ENCODE measurements around the gene IER5L.

The IER5L gene

DNA sequence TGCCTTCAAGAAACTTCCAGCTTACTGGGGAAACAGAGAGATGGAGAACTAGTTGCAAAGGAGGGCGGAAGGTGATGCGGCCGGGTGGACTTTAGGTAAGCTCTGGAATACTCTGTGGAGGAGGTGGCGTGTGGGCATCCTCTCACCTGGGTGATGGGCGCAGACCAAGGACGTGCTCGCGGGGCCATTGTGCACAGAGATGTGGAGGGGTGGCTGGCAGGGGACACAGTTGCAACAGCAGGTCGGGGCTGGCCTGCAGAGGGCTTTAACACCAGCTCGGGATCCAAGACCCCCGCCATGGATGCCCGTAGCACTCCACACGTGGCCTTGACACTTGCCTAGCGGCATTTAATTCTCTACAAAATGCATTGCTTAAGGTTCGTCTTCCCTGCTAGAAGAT lies 26.6 kb downstream of the IER5L start:
- Histone ChIP-seq H3K4me2 (ENCODE audit: low read depth, low read length, poor library complexity, severe bottlenecking) (no peak overlapping the region), H3K4me3 (ENCODE audit: insufficient read depth, low read length, poor library complexity, severe bottlenecking) (no peak overlapping the region), H3F3A (ENCODE audit: insufficient read depth) (no peaks in the 10 kb centered on the region), H3K79me2 (ENCODE audit: insufficient read depth, low read length) (no peaks in the 10 kb centered on the region), H3K9ac (ENCODE audit: low read length) (no peak overlapping the region), H4K20me1 (ENCODE audit: low read depth, low read length) (no peaks in the 10 kb centered on the region), H2AFZ (ENCODE audit: low read depth, low read length, severe bottlenecking) (no peak overlapping the region), H3K27ac (ENCODE audit: low read depth, low read length) (no peak overlapping the region), H3K27me3 (ENCODE audit: low read length) (no peaks in the 10 kb centered on the region), H3K36me3 (ENCODE audit: low read length) (no peaks in the 10 kb centered on the region), H3K9me2 (replicated peaks; ENCODE audit: insufficient read depth, low read length) (no peaks in the 10 kb centered on the region), H3K9me3 (ENCODE audit: insufficient read depth, low read length) (no peaks in the 10 kb centered on the region)
- TF ChIP-seq, protein P1, sequence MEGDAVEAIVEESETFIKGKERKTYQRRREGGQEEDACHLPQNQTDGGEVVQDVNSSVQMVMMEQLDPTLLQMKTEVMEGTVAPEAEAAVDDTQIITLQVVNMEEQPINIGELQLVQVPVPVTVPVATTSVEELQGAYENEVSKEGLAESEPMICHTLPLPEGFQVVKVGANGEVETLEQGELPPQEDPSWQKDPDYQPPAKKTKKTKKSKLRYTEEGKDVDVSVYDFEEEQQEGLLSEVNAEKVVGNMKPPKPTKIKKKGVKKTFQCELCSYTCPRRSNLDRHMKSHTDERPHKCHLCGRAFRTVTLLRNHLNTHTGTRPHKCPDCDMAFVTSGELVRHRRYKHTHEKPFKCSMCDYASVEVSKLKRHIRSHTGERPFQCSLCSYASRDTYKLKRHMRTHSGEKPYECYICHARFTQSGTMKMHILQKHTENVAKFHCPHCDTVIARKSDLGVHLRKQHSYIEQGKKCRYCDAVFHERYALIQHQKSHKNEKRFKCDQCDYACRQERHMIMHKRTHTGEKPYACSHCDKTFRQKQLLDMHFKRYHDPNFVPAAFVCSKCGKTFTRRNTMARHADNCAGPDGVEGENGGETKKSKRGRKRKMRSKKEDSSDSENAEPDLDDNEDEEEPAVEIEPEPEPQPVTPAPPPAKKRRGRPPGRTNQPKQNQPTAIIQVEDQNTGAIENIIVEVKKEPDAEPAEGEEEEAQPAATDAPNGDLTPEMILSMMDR (IDR thresholded peaks at IDR 0.05; ENCODE audit: insufficient read depth, low read length, poor library complexity, severe bottlenecking), result no peak
- TF ChIP-seq EZH2phosphoT487 (conservative IDR thresholded peaks at IDR 0.05; ENCODE audit: low read length), result no peak

DNA sequence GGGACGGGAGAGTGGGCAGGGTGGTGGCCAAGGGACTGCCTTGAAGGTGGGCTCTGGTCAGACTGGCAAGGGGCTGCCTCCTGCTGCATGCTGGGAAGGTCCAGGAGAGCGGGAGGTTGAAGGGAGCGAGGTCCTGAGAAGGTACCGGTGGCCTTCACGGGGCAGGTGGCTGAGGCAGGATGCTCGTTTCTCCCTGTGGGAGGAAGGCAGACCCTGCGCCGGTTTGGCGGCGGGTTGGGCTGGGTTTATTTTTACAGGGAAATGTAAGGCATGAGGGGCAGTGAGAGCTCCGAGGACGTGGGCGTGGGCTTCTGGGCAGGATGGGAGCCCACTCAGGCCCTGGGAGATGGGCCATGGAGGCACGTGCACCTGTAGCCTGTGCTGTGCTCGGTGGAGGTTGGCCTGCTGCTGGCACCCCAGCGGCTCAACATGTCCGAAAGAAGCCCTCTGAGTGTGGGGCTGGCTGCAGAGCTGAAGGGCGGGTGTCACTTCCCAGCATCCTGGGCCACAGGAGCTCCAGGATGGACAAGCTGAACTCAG lies 27.3 kb downstream of the IER5L start:
- TF ChIP-seq, protein P1 (IDR thresholded peaks at IDR 0.05; ENCODE audit: insufficient read depth, low read length, poor library complexity, severe bottlenecking), result no peak
- no peak for TF ChIP-seq EZH2phosphoT487 (conservative IDR thresholded peaks at IDR 0.05; ENCODE audit: low read length)
- Histone ChIP-seq H3F3A (ENCODE audit: insufficient read depth) (no peaks in the 10 kb centered on the region), H3K9ac (ENCODE audit: low read length) (no peak overlapping the region), H3K27me3 (ENCODE audit: low read length) (no peaks in the 10 kb centered on the region), H3K79me2 (ENCODE audit: insufficient read depth, low read length) (no peaks in the 10 kb centered on the region), H3K9me2 (replicated peaks; ENCODE audit: insufficient read depth, low read length) (no peaks in the 10 kb centered on the region), H3K9me3 (ENCODE audit: insufficient read depth, low read length) (no peaks in the 10 kb centered on the region), H2AFZ (ENCODE audit: low read depth, low read length, severe bottlenecking) (no peak overlapping the region), H3K27ac (ENCODE audit: low read depth, low read length) (no peak overlapping the region), H3K4me3 (ENCODE audit: insufficient read depth, low read length, poor library complexity, severe bottlenecking) (no peak overlapping the region), H3K36me3 (ENCODE audit: low read length) (no peaks in the 10 kb centered on the region), H4K20me1 (ENCODE audit: low read depth, low read length) (no peaks in the 10 kb centered on the region), H3K4me2 (ENCODE audit: low read depth, low read length, poor library complexity, severe bottlenecking) (no peak overlapping the region)

DNA sequence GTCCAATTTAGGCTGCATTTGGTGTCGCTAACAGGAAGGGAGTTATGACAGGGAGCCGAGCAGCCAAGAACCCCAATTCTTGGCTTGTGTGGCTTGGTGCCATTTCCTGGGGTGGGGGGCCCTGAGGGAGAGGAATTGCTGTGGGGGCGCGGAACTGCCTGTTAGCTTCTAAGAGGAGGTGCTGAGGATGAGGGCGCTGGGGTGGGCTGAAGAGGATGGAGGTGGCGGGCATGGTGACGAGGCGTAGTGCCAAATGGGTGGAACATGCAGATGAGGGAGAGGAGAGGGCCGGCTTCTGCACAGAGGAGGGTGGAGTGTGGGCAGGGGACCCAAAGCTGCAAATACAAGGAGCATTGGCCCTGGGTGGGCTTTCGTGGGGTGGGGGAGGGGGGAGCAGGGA lies 27.9 kb downstream of the IER5L start:
- H3K27ac ChIP-seq (ENCODE audit: low read depth, low read length), result no peak overlapping the region
- H3F3A ChIP-seq (ENCODE audit: insufficient read depth), result no peaks in the 10 kb centered on the region
- no peaks in the 10 kb centered on the region for H4K20me1 ChIP-seq (ENCODE audit: low read depth, low read length)
- TF ChIP-seq EZH2phosphoT487 (conservative IDR thresholded peaks at IDR 0.05; ENCODE audit: low read length), result no peak
- TF ChIP-seq, protein P1 (IDR thresholded peaks at IDR 0.05; ENCODE audit: insufficient read depth, low read length, poor library complexity, severe bottlenecking), result no peak
- no peak overlapping the region for H2AFZ ChIP-seq (ENCODE audit: low read depth, low read length, severe bottlenecking)
- no peak overlapping the region for H3K4me3 ChIP-seq (ENCODE audit: insufficient read depth, low read length, poor library complexity, severe bottlenecking)
- no peaks in the 10 kb centered on the region for H3K9me3 ChIP-seq (ENCODE audit: insufficient read depth, low read length)
- no peaks in the 10 kb centered on the region for H3K79me2 ChIP-seq (ENCODE audit: insufficient read depth, low read length)
- H3K9me2 ChIP-seq (replicated peaks; ENCODE audit: insufficient read depth, low read length), result no peaks in the 10 kb centered on the region
- no peak overlapping the region for H3K4me2 ChIP-seq (ENCODE audit: low read depth, low read length, poor library complexity, severe bottlenecking)
- no peak overlapping the region for H3K9ac ChIP-seq (ENCODE audit: low read length)
- H3K36me3 ChIP-seq (ENCODE audit: low read length), result no peaks in the 10 kb centered on the region
- no peaks in the 10 kb centered on the region for H3K27me3 ChIP-seq (ENCODE audit: low read length)

All from SU-DHL-6 (cell line).